GM12801 (cell line): ENCODE results near the gene MEF2B.

Experiments
- CTCF ChIP-seq: IDR thresholded peaks from one replicate; pipeline ENCODE4 v1.5.1; 2011; ENCODE audit warnings: control low read depth; ENCODE audit not compliant: insufficient read length; ENCODE audit errors: extremely low read depth

The MEF2B gene

GRCh38 chr19:19138109-19138981 lies 31.7 kb downstream of the MEF2B start, which contains the start of gene TMEM161A:
TSS of gene TMEM161A (minus strand) at chr19:19138478. CDS start at chr19:19138428, 50 bp downstream.
- no peak for TF ChIP-seq CTCF

- TF ChIP-seq CTCF, result no peak
These were observed 32.4 kb downstream of the MEF2B start for GRCh38 chr19:19137556-19138108.

- no peak for TF ChIP-seq CTCF
These were observed 35.3 kb downstream of the MEF2B start for GRCh38 chr19:19134687-19135158.

GRCh38 chr19:19133985-19134384 lies 36.1 kb downstream of the MEF2B start:
- no peak for TF ChIP-seq CTCF

GRCh38 chr19:19132912-19133311 lies 37.2 kb downstream of the MEF2B start:
- TF ChIP-seq CTCF, result no peak

- TF ChIP-seq CTCF, result no peak
These were observed 38.1 kb downstream of the MEF2B start for GRCh38 chr19:19131989-19132388.

- TF ChIP-seq CTCF, result no peak
These were observed 44.0 kb downstream of the MEF2B start for GRCh38 chr19:19126102-19126501.
